ENCODE data around the gene LRBA.

Gene LRBA

GRCh38 chr4:150250998-150251651 is 764.0 kb downstream of the LRBA start:
- no peaks in the 10 kb centered on the region for H3K27me3 ChIP-seq (ENCODE audit: control insufficient read depth, insufficient read depth, low read length)
- no peak overlapping the region for H3K9ac ChIP-seq (ENCODE audit: low read length)
- no peak overlapping the region for H3K4me3 ChIP-seq (ENCODE audit: low read length)
- H3K4me1 ChIP-seq (ENCODE audit: control insufficient read depth, low read depth, low read length) = no peaks in the 10 kb centered on the region
- no peak overlapping the region for H3K27ac ChIP-seq (ENCODE audit: low read length)
- H3K9me3 ChIP-seq (ENCODE audit: control insufficient read depth, low read depth, low read length) = no peaks in the 10 kb centered on the region
- H3K36me3 ChIP-seq (ENCODE audit: control insufficient read depth, low read depth, low read length) = no peaks in the 10 kb centered on the region

GRCh38 chr4:150250293-150250997 is 764.6 kb downstream of the LRBA start:
- H3K27ac ChIP-seq (ENCODE audit: low read length) = no peak overlapping the region
- H3K4me3 ChIP-seq (ENCODE audit: low read length) = no peak overlapping the region
- H3K27me3 ChIP-seq (ENCODE audit: control insufficient read depth, insufficient read depth, low read length) = no peaks in the 10 kb centered on the region
- H3K9ac ChIP-seq (ENCODE audit: low read length) = no peak overlapping the region
- H3K9me3 ChIP-seq (ENCODE audit: control insufficient read depth, low read depth, low read length) = no peaks in the 10 kb centered on the region
- H3K4me1 ChIP-seq (ENCODE audit: control insufficient read depth, low read depth, low read length) = no peaks in the 10 kb centered on the region
- no peaks in the 10 kb centered on the region for H3K36me3 ChIP-seq (ENCODE audit: control insufficient read depth, low read depth, low read length)

GRCh38 chr4:150248181-150248580 is 766.9 kb downstream of the LRBA start:
- H3K9me3 ChIP-seq (ENCODE audit: control insufficient read depth, low read depth, low read length) = no peaks in the 10 kb centered on the region
- no peak overlapping the region for H3K9ac ChIP-seq (ENCODE audit: low read length)
- H3K27me3 ChIP-seq (ENCODE audit: control insufficient read depth, insufficient read depth, low read length) = no peaks in the 10 kb centered on the region
- H3K36me3 ChIP-seq (ENCODE audit: control insufficient read depth, low read depth, low read length) = no peaks in the 10 kb centered on the region
- no peak overlapping the region for H3K4me3 ChIP-seq (ENCODE audit: low read length)
- peaks cover 10% of the 10 kb centered on the region for H3K4me1 ChIP-seq (ENCODE audit: control insufficient read depth, low read depth, low read length)
- no peak overlapping the region for H3K27ac ChIP-seq (ENCODE audit: low read length)

GRCh38 chr4:150247184-150247583 is 767.9 kb downstream of the LRBA start:
- Histone ChIP-seq H3K9me3 (ENCODE audit: control insufficient read depth, low read depth, low read length) (no peaks in the 10 kb centered on the region), H3K4me1 (ENCODE audit: control insufficient read depth, low read depth, low read length) (peaks cover 10% of the 10 kb centered on the region), H3K36me3 (ENCODE audit: control insufficient read depth, low read depth, low read length) (no peaks in the 10 kb centered on the region), H3K4me3 (ENCODE audit: low read length) (no peak overlapping the region), H3K27ac (ENCODE audit: low read length) (no peak overlapping the region), H3K27me3 (ENCODE audit: control insufficient read depth, insufficient read depth, low read length) (no peaks in the 10 kb centered on the region), H3K9ac (ENCODE audit: low read length) (no peak overlapping the region)

- no peaks in the 10 kb centered on the region for H3K36me3 ChIP-seq (ENCODE audit: control insufficient read depth, low read depth, low read length)
- H3K27ac ChIP-seq (ENCODE audit: low read length) = no peak overlapping the region
- H3K9ac ChIP-seq (ENCODE audit: low read length) = no peak overlapping the region
- H3K4me3 ChIP-seq (ENCODE audit: low read length) = no peak overlapping the region
- H3K4me1 ChIP-seq (ENCODE audit: control insufficient read depth, low read depth, low read length) = peaks cover 10% of the 10 kb centered on the region
- H3K27me3 ChIP-seq (ENCODE audit: control insufficient read depth, insufficient read depth, low read length) = no peaks in the 10 kb centered on the region
- H3K9me3 ChIP-seq (ENCODE audit: control insufficient read depth, low read depth, low read length) = no peaks in the 10 kb centered on the region
Observed at GRCh38 chr4:150244600-150244999, 770.5 kb downstream of the LRBA start.

- H3K9ac ChIP-seq (ENCODE audit: low read length) = no peak overlapping the region
- H3K4me3 ChIP-seq (ENCODE audit: low read length) = no peak overlapping the region
- H3K9me3 ChIP-seq (ENCODE audit: control insufficient read depth, low read depth, low read length) = no peaks in the 10 kb centered on the region
- no peaks in the 10 kb centered on the region for H3K36me3 ChIP-seq (ENCODE audit: control insufficient read depth, low read depth, low read length)
- no peak overlapping the region for H3K27ac ChIP-seq (ENCODE audit: low read length)
- H3K4me1 ChIP-seq (ENCODE audit: control insufficient read depth, low read depth, low read length) = peaks cover 10% of the 10 kb centered on the region
- no peaks in the 10 kb centered on the region for H3K27me3 ChIP-seq (ENCODE audit: control insufficient read depth, insufficient read depth, low read length)
Observed at GRCh38 chr4:150243932-150244331, 771.2 kb downstream of the LRBA start.

- no peaks in the 10 kb centered on the region for H3K36me3 ChIP-seq (ENCODE audit: control insufficient read depth, low read depth, low read length)
- H3K9me3 ChIP-seq (ENCODE audit: control insufficient read depth, low read depth, low read length) = no peaks in the 10 kb centered on the region
- H3K4me1 ChIP-seq (ENCODE audit: control insufficient read depth, low read depth, low read length) = peaks cover 10% of the 10 kb centered on the region
- no peak overlapping the region for H3K9ac ChIP-seq (ENCODE audit: low read length)
- H3K27ac ChIP-seq (ENCODE audit: low read length) = no peak overlapping the region
- no peak overlapping the region for H3K4me3 ChIP-seq (ENCODE audit: low read length)
- H3K27me3 ChIP-seq (ENCODE audit: control insufficient read depth, insufficient read depth, low read length) = no peaks in the 10 kb centered on the region
Observed at GRCh38 chr4:150242820-150243458, 772.1 kb downstream of the LRBA start.

GRCh38 chr4:150240011-150240410 is 775.1 kb downstream of the LRBA start:
- no peaks in the 10 kb centered on the region for H3K36me3 ChIP-seq (ENCODE audit: control insufficient read depth, low read depth, low read length)
- H3K9me3 ChIP-seq (ENCODE audit: control insufficient read depth, low read depth, low read length) = no peaks in the 10 kb centered on the region
- no peak overlapping the region for H3K27ac ChIP-seq (ENCODE audit: low read length)
- H3K4me3 ChIP-seq (ENCODE audit: low read length) = no peak overlapping the region
- H3K4me1 ChIP-seq (ENCODE audit: control insufficient read depth, low read depth, low read length) = peaks cover 19% of the 10 kb centered on the region
- H3K27me3 ChIP-seq (ENCODE audit: control insufficient read depth, insufficient read depth, low read length) = no peaks in the 10 kb centered on the region
- no peak overlapping the region for H3K9ac ChIP-seq (ENCODE audit: low read length)

GRCh38 chr4:150238591-150238990 is 776.5 kb downstream of the LRBA start:
- H3K9me3 ChIP-seq (ENCODE audit: control insufficient read depth, low read depth, low read length) = no peaks in the 10 kb centered on the region
- H3K36me3 ChIP-seq (ENCODE audit: control insufficient read depth, low read depth, low read length) = no peaks in the 10 kb centered on the region
- H3K27me3 ChIP-seq (ENCODE audit: control insufficient read depth, insufficient read depth, low read length) = no peaks in the 10 kb centered on the region
- no peak overlapping the region for H3K9ac ChIP-seq (ENCODE audit: low read length)
- H3K27ac ChIP-seq (ENCODE audit: low read length) = no peak overlapping the region
- H3K4me3 ChIP-seq (ENCODE audit: low read length) = no peak overlapping the region
- H3K4me1 ChIP-seq (ENCODE audit: control insufficient read depth, low read depth, low read length) = peaks cover 10% of the 10 kb centered on the region

GRCh38 chr4:150237110-150237872 is 777.8 kb downstream of the LRBA start:
- Histone ChIP-seq H3K36me3 (ENCODE audit: control insufficient read depth, low read depth, low read length) (no peaks in the 10 kb centered on the region), H3K27me3 (ENCODE audit: control insufficient read depth, insufficient read depth, low read length) (no peaks in the 10 kb centered on the region), H3K4me1 (ENCODE audit: control insufficient read depth, low read depth, low read length) (peaks cover 10% of the 10 kb centered on the region), H3K4me3 (ENCODE audit: low read length) (no peak overlapping the region), H3K9ac (ENCODE audit: low read length) (no peak overlapping the region), H3K9me3 (ENCODE audit: control insufficient read depth, low read depth, low read length) (no peaks in the 10 kb centered on the region), H3K27ac (ENCODE audit: low read length) (no peak overlapping the region)

- H3K9me3 ChIP-seq (ENCODE audit: control insufficient read depth, low read depth, low read length) = no peaks in the 10 kb centered on the region
- no peak overlapping the region for H3K27ac ChIP-seq (ENCODE audit: low read length)
- peaks cover 10% of the 10 kb centered on the region for H3K4me1 ChIP-seq (ENCODE audit: control insufficient read depth, low read depth, low read length)
- no peak overlapping the region for H3K9ac ChIP-seq (ENCODE audit: low read length)
- no peak overlapping the region for H3K4me3 ChIP-seq (ENCODE audit: low read length)
- H3K27me3 ChIP-seq (ENCODE audit: control insufficient read depth, insufficient read depth, low read length) = no peaks in the 10 kb centered on the region
- H3K36me3 ChIP-seq (ENCODE audit: control insufficient read depth, low read depth, low read length) = no peaks in the 10 kb centered on the region
Observed at GRCh38 chr4:150236626-150237025, 778.5 kb downstream of the LRBA start.
